ENCODE measurements around the gene FIBCD1. TPM values are rescaled to one million over a fixed set of nuclear protein-coding genes. Genes with fewer than 3 reads are reported as not detected.

FIBCD1 gene
- total RNA-seq, 6 experiments from 2014 or later = not detected

GRCh38 chr9:130858739-130859705 lies 80.0 kb downstream of the FIBCD1 start:
- Histone ChIP-seq H3K4me1 (peaks cover 0 to 3% (median 0%) of the 10 kb centered on the region in 4 donors), H3K4me3 (no peak overlapping the region), H3K36me3 (peaks cover 0 to 23% (median 5%) of the 10 kb centered on the region in 4 donors), H3K27me3 (no peaks in the 10 kb centered on the region), H3K27ac (peak overlapping the region in 1 of 3 donors; percentile 33), H3K9me3 (no peaks in the 10 kb centered on the region)
- no peak for ATAC-seq
- DNase-seq = no peak
- WGBS (ENCODE audit: insufficient coverage, low coverage, low lambda C conversion rate, missing lambda C conversion rate) = 78% methylated on average over 12 of the region's 20 CpGs
- intact Hi-C loops (cut with DNase I) = no loop called here
- no peak for TF ChIP-seq POLR2A (IDR thresholded peaks at IDR 0.05)

GRCh38 chr9:130857864-130858738 lies 80.9 kb downstream of the FIBCD1 start:
- intact Hi-C loops (cut with DNase I) = no loop called here
- DNase-seq = peak in 1 of 3 donors; percentile 59
- peaks cover 0 to 24% (median 6%) of the 10 kb centered on the region in 4 donors for H3K36me3 ChIP-seq

GRCh38 chr9:130856474-130856873 lies 82.6 kb downstream of the FIBCD1 start:
- intact Hi-C loops (cut with DNase I) = no loop called here
- H3K9me3 ChIP-seq = no peaks in the 10 kb centered on the region
- TF ChIP-seq POLR2A (IDR thresholded peaks at IDR 0.05) = no peak
- TF ChIP-seq CTCF (IDR thresholded peaks at IDR 0.05) = no peak
- H3K4me1 ChIP-seq = peaks cover 0 to 3% (median 0%) of the 10 kb centered on the region in 4 donors
- no peak for DNase-seq
- WGBS (ENCODE audit: insufficient coverage, low coverage, low lambda C conversion rate, missing lambda C conversion rate) = 89% methylated on average over 8 of the region's 8 CpGs
- H3K36me3 ChIP-seq = peaks cover 0 to 21% (median 6%) of the 10 kb centered on the region in 4 donors
- H3K27me3 ChIP-seq = no peaks in the 10 kb centered on the region
- H3K4me3 ChIP-seq = no peak overlapping the region
- no peak for ATAC-seq
- H3K27ac ChIP-seq = no peak overlapping the region

More at GRCh38 chr9:130857864-130858738, 80.9 kb downstream of the FIBCD1 start:
- Histone ChIP-seq H3K27ac (no peak overlapping the region), H3K27me3 (no peaks in the 10 kb centered on the region), H3K4me1 (peaks cover 0 to 3% (median 0%) of the 10 kb centered on the region in 4 donors), H3K9me3 (no peaks in the 10 kb centered on the region), H3K4me3 (no peak overlapping the region)
- 72% methylated on average over 18 of the region's 22 CpGs for WGBS (ENCODE audit: insufficient coverage, low coverage, low lambda C conversion rate, missing lambda C conversion rate)
- TF ChIP-seq POLR2A (IDR thresholded peaks at IDR 0.05) = no peak
- no peak for TF ChIP-seq CTCF (IDR thresholded peaks at IDR 0.05)
- ATAC-seq = peak; percentile 40 to 61 (median 42)

- H3K4me1 ChIP-seq = peaks cover 0 to 3% (median 0%) of the 10 kb centered on the region in 4 donors
Measured at GRCh38 chr9:130854835-130855234, 84.2 kb downstream of the FIBCD1 start.

More at GRCh38 chr9:130854835-130855234, 84.2 kb downstream of the FIBCD1 start:
- ATAC-seq (no peak), DNase-seq (no peak)
- H3K9me3 ChIP-seq = no peaks in the 10 kb centered on the region
- no peak for TF ChIP-seq CTCF (IDR thresholded peaks at IDR 0.05)
- no peak for TF ChIP-seq POLR2A (IDR thresholded peaks at IDR 0.05)
- H3K36me3 ChIP-seq = peaks cover 0 to 21% (median 6%) of the 10 kb centered on the region in 4 donors
- H3K27me3 ChIP-seq = no peaks in the 10 kb centered on the region
- 74% methylated on average over 3 of the region's 9 CpGs for WGBS (ENCODE audit: insufficient coverage, low coverage, low lambda C conversion rate, missing lambda C conversion rate)
- H3K27ac ChIP-seq = no peak overlapping the region
- intact Hi-C loops (cut with DNase I) = no loop called here
- H3K4me3 ChIP-seq = no peak overlapping the region
